Stomach (tissue), 4 donors: ENCODE measurements around the gene CRIM1.

ENCODE experiments used
- CTCF ChIP-seq, 7 experiments: fragments of 450-650 bp in 4 of 7; fragments of 200-600 bp in 3 of 7; sonication (generic) in 3 of 7; IDR thresholded peaks; one replicate each; pipeline ENCODE4 v1.5.1; 2016 to 2019; ENCODE audit warnings: antibody characterized with exemption in 7 of 7, control low read depth in 2 of 7, mild to moderate bottlenecking in 1 of 7
- EP300 ChIP-seq: sonication (generic); formaldehyde crosslinking; IDR thresholded peaks from one replicate; pipeline ENCODE4 v1.6.1; 2017; ENCODE audit warnings: antibody characterized with exemption
- POLR2A ChIP-seq, 4 donors: fragments of 450-650 bp; IDR thresholded peaks; one replicate each; pipeline ENCODE4 v1.6.1; 2016; ENCODE audit warnings: antibody characterized with exemption in 4 of 4, control low read depth in 2 of 4, mild to moderate bottlenecking in 1 of 4, moderate library complexity in 1 of 4
- POLR2AphosphoS5 ChIP-seq, 3 donors: sonication (generic); formaldehyde crosslinking; IDR thresholded peaks; one replicate each; pipeline ENCODE4 v1.6.1; 2016; ENCODE audit warnings: antibody characterized with exemption in 3 of 3

- TF ChIP-seq POLR2A (IDR thresholded peaks at IDR 0.05) (no peak), CTCF (IDR thresholded peaks at IDR 0.05) (no peak), POLR2AphosphoS5 (IDR thresholded peaks at IDR 0.05) (peak in 2 of 3 donors; percentile 33 to 42), EP300 (no peak)
Observed at GRCh38 chr2:36485521-36485920, 129.9 kb downstream of the CRIM1 start.
